GM21529 (cell line): ENCODE measurements around the gene ADAT3.
A peak's percentile ranks its signal among the peaks of the same experiment; 100 is the strongest.

ENCODE experiments used
- ATAC-seq: cut with Tn5 transposase; IDR thresholded peaks from one replicate; pipeline ENCODE4 v1.9.1; 2021; ENCODE audit not compliant: unreplicated experiment

The ADAT3 gene

GRCh38 chr19:1912760-1913505 lies 7.7 kb downstream of the ADAT3 start:
- ATAC-seq = no peak

DNA sequence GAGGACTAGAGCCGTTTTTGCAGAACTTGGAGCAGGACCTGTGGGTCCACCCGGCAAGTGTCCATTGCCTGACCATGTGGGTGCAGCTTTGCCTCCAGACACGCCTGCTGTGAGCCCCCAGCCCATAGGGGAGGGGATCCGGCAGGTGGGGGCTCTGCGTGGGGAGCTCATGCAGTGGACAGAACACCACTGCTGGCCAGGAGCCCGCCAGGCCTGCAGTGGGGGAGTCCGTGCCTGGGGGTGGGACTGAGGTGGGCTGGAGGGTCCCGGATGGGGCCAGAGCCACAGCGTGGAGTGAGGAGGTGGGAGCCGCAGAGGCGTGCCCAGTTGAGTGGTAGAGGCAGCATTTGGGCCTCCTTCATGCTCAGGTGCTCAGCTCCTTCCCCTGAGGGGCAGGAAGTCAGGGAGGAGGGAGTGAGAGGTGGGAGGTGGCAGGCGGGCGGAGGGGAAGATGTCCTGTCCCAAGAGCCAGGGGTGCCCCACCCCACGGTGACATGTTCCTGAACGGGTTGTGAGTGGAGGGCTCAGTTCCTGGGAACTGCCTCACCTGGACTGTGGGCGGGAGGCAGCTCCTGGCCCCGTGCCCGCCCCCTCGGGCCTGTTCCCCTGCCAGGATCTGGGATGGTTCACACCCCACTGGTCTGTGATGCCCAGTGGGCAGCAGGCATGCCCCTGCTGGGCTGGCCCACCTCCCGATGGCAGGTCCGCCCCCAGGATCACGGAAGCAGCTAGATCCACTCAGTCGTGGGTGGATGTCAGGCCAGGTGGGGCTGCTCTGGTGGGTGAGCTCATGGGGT lies 8.8 kb downstream of the ADAT3 start:
- no peak for ATAC-seq

DNA sequence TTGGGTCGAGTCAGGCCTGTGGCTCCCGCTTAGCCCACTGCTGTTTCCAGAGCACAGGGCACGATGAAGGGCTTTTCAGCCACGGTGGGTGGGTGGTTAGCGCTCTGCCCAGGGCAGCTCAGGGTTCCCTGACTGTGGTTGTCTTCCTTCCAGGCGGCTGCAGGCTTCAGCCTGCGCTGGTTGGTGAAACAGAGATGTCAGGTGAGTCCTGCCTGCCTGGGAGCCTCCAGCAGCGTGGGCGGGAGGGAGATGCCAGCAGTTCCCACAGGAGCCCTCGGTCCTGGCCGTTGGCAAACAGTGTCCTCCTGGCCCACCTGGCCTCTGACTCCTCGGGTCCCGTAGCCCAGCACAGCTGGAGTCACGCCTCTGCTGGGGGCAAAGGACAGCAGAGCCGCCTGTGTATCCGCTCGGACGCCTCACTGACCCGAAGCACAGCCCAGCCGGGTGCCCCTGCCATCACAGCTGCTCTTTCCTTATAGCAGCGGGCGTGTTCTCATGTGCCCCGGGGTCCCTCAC lies 9.7 kb downstream of the ADAT3 start:
- no peak for ATAC-seq

DNA sequence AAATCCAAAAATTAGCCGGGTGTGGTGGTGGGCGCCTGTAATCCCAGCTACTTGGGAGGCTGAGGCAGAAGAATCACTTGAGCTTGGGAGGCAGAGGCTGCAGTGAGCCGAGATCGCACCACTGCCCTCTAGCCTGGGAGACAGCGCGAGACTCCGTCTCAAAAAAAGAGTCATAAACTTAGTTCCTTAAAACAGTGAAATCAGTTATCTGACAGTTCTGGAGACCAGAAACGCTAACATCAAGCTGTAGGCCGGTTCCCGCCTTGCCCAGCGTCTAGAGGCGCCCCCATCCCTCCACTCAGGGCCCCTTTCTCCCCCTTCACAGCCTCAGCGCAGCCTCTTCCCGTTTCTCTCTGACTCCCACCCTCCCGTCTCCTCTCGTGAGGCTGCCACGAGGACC lies 11.9 kb downstream of the ADAT3 start:
- ATAC-seq = no peak

DNA sequence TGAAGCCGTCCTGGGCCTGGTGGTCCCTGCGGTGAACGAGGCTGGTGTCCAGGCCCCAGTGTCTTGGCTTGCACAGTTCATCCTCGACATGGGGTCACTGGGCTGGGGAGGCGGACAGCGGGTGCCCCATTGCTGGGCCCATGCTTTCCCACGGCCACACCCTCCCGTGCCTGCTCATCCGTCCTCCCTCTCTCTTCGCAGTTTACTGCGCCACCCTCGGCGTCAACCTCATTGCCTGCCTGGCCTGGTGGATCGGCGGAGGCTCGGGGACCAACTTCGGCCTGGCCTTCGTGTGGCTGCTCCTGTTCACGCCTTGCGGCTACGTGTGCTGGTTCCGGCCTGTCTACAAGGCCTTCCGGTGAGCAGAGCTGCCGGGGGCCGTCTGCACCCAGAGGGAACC lies 12.7 kb downstream of the ADAT3 start:
- ATAC-seq = no peak

DNA sequence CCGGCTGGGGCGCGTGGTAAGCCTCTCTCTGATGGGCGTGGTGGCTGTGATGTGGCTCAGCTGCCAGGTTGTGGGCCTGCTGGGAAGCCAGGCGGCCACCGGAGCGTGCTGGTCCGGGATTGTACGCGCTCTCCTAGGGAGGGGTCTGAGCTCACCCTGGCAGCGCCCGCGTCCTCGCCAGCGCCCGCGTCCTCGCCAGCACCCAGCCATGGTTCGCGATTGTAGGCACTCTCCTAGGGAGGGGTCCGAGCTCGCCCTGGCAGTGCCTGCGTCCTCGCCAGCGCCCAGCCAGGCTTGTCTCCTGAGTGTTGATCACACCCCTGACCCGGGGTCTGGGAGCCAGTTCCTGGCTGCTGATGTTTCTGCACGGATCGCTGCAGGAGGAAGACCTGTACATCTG lies 13.8 kb downstream of the ADAT3 start:
- ATAC-seq = no peak

- no peak for ATAC-seq
These were observed 15.4 kb downstream of the ADAT3 start for GRCh38 chr19:1920644-1921043.

DNA sequence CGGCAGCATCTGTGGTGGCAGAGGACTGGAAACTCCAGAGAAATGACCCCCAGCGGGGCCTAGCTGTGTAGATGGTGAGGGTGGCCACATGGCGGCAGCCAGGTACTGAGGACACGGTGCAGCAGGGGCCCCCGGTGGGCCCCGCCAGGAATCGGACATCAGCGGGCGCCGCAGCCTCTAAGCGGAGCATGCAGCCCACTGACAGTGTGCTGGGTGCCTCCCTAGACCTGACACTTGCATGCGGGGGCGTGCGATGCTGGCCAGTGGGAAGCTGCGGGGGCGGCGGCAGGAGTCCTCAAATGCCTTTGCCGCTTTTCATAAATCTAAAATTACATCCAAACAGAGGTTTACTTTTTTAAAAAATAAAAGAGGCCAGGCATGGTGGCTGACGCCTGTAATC lies 16.1 kb downstream of the ADAT3 start:
- no peak for ATAC-seq

DNA sequence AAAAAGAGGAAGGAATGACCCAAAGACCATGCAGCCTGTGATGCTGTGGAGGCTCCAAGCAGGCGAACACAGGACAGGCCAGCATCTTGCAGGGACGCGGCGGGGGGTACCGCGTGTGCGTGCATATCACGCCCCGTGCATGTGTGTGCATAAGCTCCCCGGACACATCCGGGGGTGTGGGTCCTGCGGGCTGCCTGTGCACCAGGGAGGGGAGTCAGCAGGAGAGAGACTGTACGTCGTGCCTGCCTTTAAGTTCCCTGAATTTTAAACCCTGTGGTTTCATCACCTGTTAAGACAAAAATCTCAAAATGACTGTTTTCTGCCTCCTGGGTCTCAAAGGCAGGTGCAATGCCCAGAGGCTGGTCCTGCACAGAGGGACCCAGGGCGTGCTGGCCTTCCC lies 16.6 kb downstream of the ADAT3 start:
- ATAC-seq = no peak

DNA sequence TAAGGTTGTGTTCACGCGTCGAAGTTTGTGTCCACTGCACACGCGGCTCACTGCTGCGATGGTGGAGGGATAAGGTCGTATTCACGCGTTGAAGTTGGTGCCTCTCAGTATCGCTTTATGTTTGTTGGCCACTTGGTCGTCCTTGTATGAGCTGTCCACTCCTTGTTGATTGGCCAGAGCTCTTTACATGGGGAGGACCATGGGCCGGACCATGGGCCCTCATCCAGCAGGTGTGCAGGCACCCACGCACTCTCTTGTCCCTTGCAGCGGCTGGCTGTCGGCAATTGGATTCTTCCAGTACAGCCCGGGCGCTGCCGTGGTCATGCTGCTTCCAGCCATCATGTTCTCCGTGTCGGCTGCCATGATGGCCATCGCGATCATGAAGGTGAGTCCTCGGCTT lies 17.6 kb downstream of the ADAT3 start:
- no peak for ATAC-seq

DNA sequence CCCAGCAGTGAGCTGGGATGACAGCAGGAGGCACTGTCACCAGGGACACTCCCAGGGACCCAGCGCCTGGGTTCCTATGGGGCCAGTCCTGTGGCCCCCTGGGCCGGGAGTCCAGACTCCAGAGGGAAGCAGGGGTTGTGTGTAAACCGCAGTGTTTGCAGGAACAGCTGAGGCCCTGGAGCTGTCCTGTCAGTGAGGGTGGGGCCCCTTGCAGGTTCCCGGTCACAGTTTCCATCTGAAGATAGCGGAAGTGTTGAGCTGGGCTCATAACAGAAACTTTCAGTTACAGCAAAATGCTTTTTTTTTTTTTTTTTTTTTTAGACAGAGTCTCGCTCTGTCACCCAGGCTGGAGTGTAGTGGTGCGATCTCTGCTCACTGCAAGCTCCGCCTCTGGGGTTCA lies 18.1 kb downstream of the ADAT3 start:
- peak; percentile 70 for ATAC-seq

- no peak for ATAC-seq
These were observed 19.2 kb downstream of the ADAT3 start for GRCh38 chr19:1924320-1924961.

DNA sequence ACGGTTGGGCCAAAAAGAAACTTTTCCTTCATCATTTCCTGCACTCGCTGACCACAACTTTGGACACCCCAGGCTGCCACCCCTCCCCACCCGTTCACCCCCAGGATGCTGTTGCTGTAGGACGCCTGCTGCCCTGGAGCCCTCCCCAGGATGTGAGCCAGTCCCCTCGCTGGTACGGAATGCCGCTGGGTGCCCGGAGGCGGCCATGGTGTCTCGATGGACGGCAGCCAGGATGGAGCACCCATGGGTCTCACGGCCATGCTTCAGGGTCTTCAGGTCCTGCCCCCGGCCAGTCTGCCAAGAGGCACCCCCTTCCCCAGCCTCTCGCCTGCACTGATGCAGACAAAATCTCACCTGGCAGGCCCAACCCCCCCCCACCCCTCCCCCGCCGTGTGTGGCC lies 20.3 kb downstream of the ADAT3 start:
- ATAC-seq = no peak

- ATAC-seq = no peak
These were observed 24.0 kb downstream of the ADAT3 start for GRCh38 chr19:1929021-1929742.

- ATAC-seq = no peak
These were observed 26.2 kb downstream of the ADAT3 start for GRCh38 chr19:1931445-1931844.

DNA sequence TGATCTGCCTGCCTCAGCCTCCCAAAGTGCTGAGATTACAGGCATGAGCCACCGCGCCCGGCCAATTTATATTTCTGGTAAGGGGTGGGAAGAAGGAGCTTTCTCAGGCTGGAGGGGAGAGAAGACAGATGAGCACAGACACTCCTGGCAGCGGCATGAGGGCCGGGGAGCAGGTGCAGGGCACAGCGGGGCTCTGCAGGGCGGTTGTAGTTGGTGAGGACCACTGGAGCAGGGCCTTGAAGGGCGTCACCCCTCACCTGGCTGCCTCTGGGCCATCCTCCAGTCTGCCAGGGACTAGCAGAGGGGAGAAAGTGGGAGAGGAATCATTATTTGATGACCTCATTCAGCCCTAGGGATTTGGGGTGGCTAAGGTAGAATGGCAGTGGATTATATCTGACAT lies 27.2 kb downstream of the ADAT3 start:
- ATAC-seq = no peak

DNA sequence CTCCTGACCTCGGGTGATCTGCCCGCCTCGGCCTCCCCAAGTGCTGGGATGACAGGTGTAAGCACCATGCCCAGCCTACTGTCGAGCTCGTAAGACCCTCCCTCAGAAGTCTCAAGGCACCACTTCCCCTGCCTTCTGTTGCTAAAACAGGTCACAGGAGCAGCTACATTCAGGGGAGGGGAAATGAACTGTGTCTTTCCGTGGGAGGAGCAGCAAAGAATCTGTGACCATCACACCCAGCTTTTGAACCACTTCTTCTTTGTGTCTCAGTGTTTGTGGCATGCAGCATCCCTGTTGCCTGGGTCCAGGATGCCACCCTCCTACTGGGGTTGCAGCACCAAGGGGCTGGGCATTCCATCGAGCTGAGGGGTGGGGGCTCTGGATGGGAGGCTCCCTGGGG lies 28.0 kb downstream of the ADAT3 start:
- no peak for ATAC-seq

DNA sequence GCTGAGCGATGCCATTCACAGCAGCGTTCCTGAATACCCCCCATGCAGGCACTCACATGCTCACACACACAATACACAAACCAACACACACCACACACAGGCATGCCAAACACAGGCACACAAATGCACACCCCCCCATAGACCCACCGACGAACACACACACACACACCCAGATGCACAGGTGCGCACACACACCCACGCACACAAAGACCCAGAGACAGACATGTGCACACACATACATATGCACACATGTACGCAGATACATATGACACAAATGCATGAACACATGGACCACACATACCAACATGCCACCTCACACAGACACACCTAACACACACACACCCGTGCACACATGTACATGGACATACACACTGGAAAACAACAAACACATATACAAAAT lies 28.7 kb downstream of the ADAT3 start:
- ATAC-seq = no peak

DNA sequence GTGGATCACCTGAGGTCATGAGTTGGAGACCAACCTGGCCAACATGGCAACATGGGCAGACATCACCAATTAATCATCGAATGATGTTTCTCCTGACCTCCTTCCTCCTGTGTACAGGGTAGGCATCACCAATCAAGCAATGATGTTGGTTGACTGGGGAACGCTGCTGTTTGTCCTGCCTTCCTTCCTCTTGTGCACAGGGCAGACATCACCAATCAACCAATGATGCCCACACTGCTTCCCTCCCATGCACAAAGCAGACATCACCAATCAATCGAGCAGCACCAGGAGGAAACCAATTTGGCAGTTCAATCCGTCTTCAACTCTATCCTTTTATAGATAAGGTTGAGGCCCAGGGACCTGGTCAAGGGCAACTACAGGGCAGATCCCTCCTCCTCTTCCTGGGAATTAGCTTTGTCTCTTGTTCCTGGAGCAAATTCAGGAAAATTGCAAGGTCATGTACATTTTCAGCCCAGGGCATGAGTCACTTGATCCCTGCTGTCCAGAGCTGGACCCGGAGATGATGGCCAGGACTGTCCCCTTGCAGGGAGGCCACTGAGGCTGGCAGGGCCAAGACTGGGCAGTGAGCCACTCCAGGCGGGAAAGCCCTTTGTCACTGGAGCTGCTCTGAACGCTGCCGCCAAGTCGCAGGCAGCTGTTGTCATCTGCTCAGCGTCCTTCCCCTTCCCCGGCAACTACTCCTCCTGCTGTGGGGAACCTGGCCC lies 30.4 kb downstream of the ADAT3 start:
- ATAC-seq = no peak

GRCh38 chr19:1936430-1936829 lies 31.2 kb downstream of the ADAT3 start:
- no peak for ATAC-seq
